Central memory CD8-positive, alpha-beta T cell (primary cell): ENCODE results near the gene RABEP1.
"Not testable (repeated sequence)": the region's sequence is repeated elsewhere in the genome, so short reads cannot be mapped to it uniquely, and the experiment has no call there.

Experiments
- ATAC-seq: fragments of 150-1000 bp; cut with Tn5 transposase; replicated peaks from 2 replicates; pipeline ENCODE4 v1.10.0; 2022; ENCODE audit warnings: mild to moderate bottlenecking, moderate FRiP score, moderate number of reproducible peaks; ENCODE audit not compliant: poor library complexity, severe bottlenecking; ENCODE audit errors: extremely low read depth
- DNase-seq, 2 donors: peaks; one replicate each; pipeline ENCODE4 v3.0.0; 2021; ENCODE audit warnings: low spot score in 2 of 2
- H3K27ac Mint-ChIP-seq: one replicate; pipeline ENCODE4 v1.8.0; 2022; ENCODE audit warnings: low read depth, mild to moderate bottlenecking, moderate library complexity, mixed read lengths
- H3K27me3 Mint-ChIP-seq: one replicate; pipeline ENCODE4 v1.8.0; 2022; ENCODE audit warnings: mixed read lengths
- H3K36me3 Mint-ChIP-seq: one replicate; pipeline ENCODE4 v1.8.0; 2022; ENCODE audit warnings: mild to moderate bottlenecking, moderate library complexity, mixed read lengths; ENCODE audit not compliant: insufficient read depth
- H3K4me1 Mint-ChIP-seq: one replicate; pipeline ENCODE4 v1.8.0; 2022; ENCODE audit warnings: mixed read lengths
- H3K4me3 Mint-ChIP-seq: one replicate; pipeline ENCODE4 v1.8.0; 2022; ENCODE audit warnings: mild to moderate bottlenecking, moderate library complexity, mixed read lengths
- H3K9me3 Mint-ChIP-seq: one replicate; pipeline ENCODE4 v1.8.0; 2022; ENCODE audit warnings: mixed read lengths

The RABEP1 gene

GRCh38 chr17:5281814-5282641 lies at the start of gene RABEP1:
TSS of gene RABEP1 (plus strand) at chr17:5282284. CDS start at chr17:5282487, 203 bp downstream.
- DNase-seq (peak; percentile 82 to 83), ATAC-seq (peak; percentile 78)
- Mint-ChIP-seq H3K27me3 (no peaks in the 10 kb centered on the region), H3K4me1 (peaks cover 41% of the 10 kb centered on the region), H3K36me3 (peaks cover 20% of the 10 kb centered on the region), H3K27ac (peak within 1 kb of the TSS; percentile 91), H3K4me3 (peak within 1 kb of the TSS; percentile 85), H3K9me3 (no peaks in the 10 kb centered on the region)

- not testable (repeated sequence) for DNase-seq, H3K4me3 Mint-ChIP-seq, H3K27ac Mint-ChIP-seq, H3K9me3 Mint-ChIP-seq, H3K27me3 Mint-ChIP-seq, H3K36me3 Mint-ChIP-seq, ATAC-seq
- peaks cover 61% of the 10 kb centered on the region for H3K4me1 Mint-ChIP-seq
These were observed 48.6 kb upstream of the RABEP1 start for GRCh38 chr17:5233492-5233891.

- H3K27me3 Mint-ChIP-seq: no peaks in the 10 kb centered on the region
These were observed 47.2 kb upstream of the RABEP1 start, which contains the start of gene SCIMP for GRCh38 chr17:5234645-5235576. TSS of gene SCIMP (minus strand) at chr17:5234860. CDS start at chr17:5234755, 105 bp downstream.

GRCh38 chr17:5236938-5237540 lies 45.0 kb upstream of the RABEP1 start:
- H3K4me3 Mint-ChIP-seq: peak overlapping the region; percentile 50
- ATAC-seq: no peak
- no peak for DNase-seq
- peaks cover 6% of the 10 kb centered on the region for H3K9me3 Mint-ChIP-seq
- no peaks in the 10 kb centered on the region for H3K27me3 Mint-ChIP-seq
- H3K4me1 Mint-ChIP-seq: peaks cover 58% of the 10 kb centered on the region
- peak overlapping the region; percentile 90 for H3K27ac Mint-ChIP-seq
- H3K36me3 Mint-ChIP-seq: no peaks in the 10 kb centered on the region

More at GRCh38 chr17:5234645-5235576, 47.2 kb upstream of the RABEP1 start, which contains the start of gene SCIMP:
- peaks cover 6% of the 10 kb centered on the region for H3K9me3 Mint-ChIP-seq
- peaks cover 51% of the 10 kb centered on the region for H3K4me1 Mint-ChIP-seq
- no peak within 1 kb of the TSS for H3K4me3 Mint-ChIP-seq
- DNase-seq (no peak), ATAC-seq (no peak)
- peak within 1 kb of the TSS; percentile 67 for H3K27ac Mint-ChIP-seq
- peaks cover 1% of the 10 kb centered on the region for H3K36me3 Mint-ChIP-seq

GRCh38 chr17:5237541-5238016 lies 44.5 kb upstream of the RABEP1 start:
- Mint-ChIP-seq H3K4me1 (peaks cover 60% of the 10 kb centered on the region), H3K27me3 (no peaks in the 10 kb centered on the region), H3K36me3 (no peaks in the 10 kb centered on the region), H3K4me3 (peak overlapping the region; percentile 50), H3K9me3 (peaks cover 6% of the 10 kb centered on the region), H3K27ac (peak overlapping the region; percentile 90)
- peak; percentile 65 for ATAC-seq
- peak in 1 of 2 donors; percentile 37 for DNase-seq

- peaks cover 2% of the 10 kb centered on the region for H3K36me3 Mint-ChIP-seq
- H3K27me3 Mint-ChIP-seq: no peaks in the 10 kb centered on the region
- peaks cover 60% of the 10 kb centered on the region for H3K4me1 Mint-ChIP-seq
- ATAC-seq: no peak
- DNase-seq: no peak
- H3K27ac Mint-ChIP-seq: peak overlapping the region; percentile 90
- H3K9me3 Mint-ChIP-seq: peaks cover 6% of the 10 kb centered on the region
- H3K4me3 Mint-ChIP-seq: peak overlapping the region; percentile 50
These were observed 43.8 kb upstream of the RABEP1 start for GRCh38 chr17:5238333-5238732.

- not testable (repeated sequence) for H3K27me3 Mint-ChIP-seq, H3K4me3 Mint-ChIP-seq, H3K27ac Mint-ChIP-seq, H3K9me3 Mint-ChIP-seq, ATAC-seq, DNase-seq, H3K36me3 Mint-ChIP-seq
- H3K4me1 Mint-ChIP-seq: peaks cover 59% of the 10 kb centered on the region
These were observed 42.3 kb upstream of the RABEP1 start for GRCh38 chr17:5239769-5240168.

GRCh38 chr17:5241861-5242671 lies 40.0 kb upstream of the RABEP1 start:
- peak; percentile 88 for ATAC-seq
- Mint-ChIP-seq H3K9me3 (peaks cover 3% of the 10 kb centered on the region), H3K36me3 (peaks cover 2% of the 10 kb centered on the region), H3K4me1 (peaks cover 52% of the 10 kb centered on the region), H3K27me3 (no peaks in the 10 kb centered on the region), H3K4me3 (peak overlapping the region; percentile 73), H3K27ac (peak overlapping the region; percentile 85)
- peak in 1 of 2 donors; percentile 23 for DNase-seq

- no peaks in the 10 kb centered on the region for H3K9me3 Mint-ChIP-seq
- no peak overlapping the region for H3K27ac Mint-ChIP-seq
- ATAC-seq: no peak
These were observed 34.5 kb upstream of the RABEP1 start for GRCh38 chr17:5247621-5248020.

GRCh38 chr17:5248821-5249479 lies 33.1 kb upstream of the RABEP1 start:
- Mint-ChIP-seq H3K27me3 (no peaks in the 10 kb centered on the region), H3K4me1 (peaks cover 10% of the 10 kb centered on the region), H3K4me3 (no peak overlapping the region), H3K27ac (peak overlapping the region; percentile 91), H3K9me3 (no peaks in the 10 kb centered on the region), H3K36me3 (peaks cover 4% of the 10 kb centered on the region)
- ATAC-seq: no peak
- DNase-seq: no peak

More at GRCh38 chr17:5247621-5248020, 34.5 kb upstream of the RABEP1 start:
- no peaks in the 10 kb centered on the region for H3K27me3 Mint-ChIP-seq
- DNase-seq: no peak
- peaks cover 6% of the 10 kb centered on the region for H3K36me3 Mint-ChIP-seq
- peaks cover 21% of the 10 kb centered on the region for H3K4me1 Mint-ChIP-seq
- H3K4me3 Mint-ChIP-seq: no peak overlapping the region

- H3K27ac Mint-ChIP-seq: peak overlapping the region; percentile 91
- peaks cover 6% of the 10 kb centered on the region for H3K4me1 Mint-ChIP-seq
- no peaks in the 10 kb centered on the region for H3K27me3 Mint-ChIP-seq
- peak; percentile 41 to 65 for DNase-seq
- H3K36me3 Mint-ChIP-seq: peaks cover 4% of the 10 kb centered on the region
- no peaks in the 10 kb centered on the region for H3K9me3 Mint-ChIP-seq
- peak overlapping the region; percentile 56 for H3K4me3 Mint-ChIP-seq
- peak; percentile 76 for ATAC-seq
These were observed 32.5 kb upstream of the RABEP1 start for GRCh38 chr17:5249615-5250014.
